Measurements from ENCODE around the gene MOB3B. TPM values are rescaled to one million over a fixed set of nuclear protein-coding genes. Genes with fewer than 3 reads are reported as not detected.

Gene MOB3B
- polyA plus RNA-seq, 2 donors = 2.0 to 2.5 TPM

GRCh38 chr9:27564670-27565069, 35.1 kb upstream of the MOB3B start:
- Histone ChIP-seq H3K27ac (ENCODE audit: low read depth in 2 of 2, low read length in 1 of 2) (no peak overlapping the region), H3K27me3 (ENCODE audit: control insufficient read depth in 1 of 2, insufficient read depth in 2 of 2, low read length in 2 of 2) (no peaks in the 10 kb centered on the region), H3K4me3 (ENCODE audit: low read depth in 1 of 2, low read length in 2 of 2) (no peak overlapping the region), H3K36me3 (ENCODE audit: control insufficient read depth in 2 of 2, insufficient read depth in 2 of 2, low read length in 1 of 2) (no peaks in the 10 kb centered on the region), H3K4me1 (ENCODE audit: control insufficient read depth in 2 of 2, insufficient read depth in 2 of 2, low read length in 1 of 2) (no peaks in the 10 kb centered on the region), H3K9me3 (ENCODE audit: control insufficient read depth in 2 of 2, insufficient read depth in 1 of 2, low read depth in 1 of 2, low read length in 1 of 2) (no peaks in the 10 kb centered on the region)
- WGBS, 2 donors = 84 to 97% methylated on average over 1 of the region's 1 CpG

- Histone ChIP-seq H3K36me3 (ENCODE audit: control insufficient read depth in 2 of 2, insufficient read depth in 2 of 2, low read length in 1 of 2) (no peaks in the 10 kb centered on the region), H3K27ac (ENCODE audit: low read depth in 2 of 2, low read length in 1 of 2) (no peak overlapping the region), H3K27me3 (ENCODE audit: control insufficient read depth in 1 of 2, insufficient read depth in 2 of 2, low read length in 2 of 2) (no peaks in the 10 kb centered on the region), H3K9me3 (ENCODE audit: control insufficient read depth in 2 of 2, insufficient read depth in 1 of 2, low read depth in 1 of 2, low read length in 1 of 2) (no peaks in the 10 kb centered on the region), H3K4me1 (ENCODE audit: control insufficient read depth in 2 of 2, insufficient read depth in 2 of 2, low read length in 1 of 2) (no peaks in the 10 kb centered on the region), H3K4me3 (ENCODE audit: low read depth in 1 of 2, low read length in 2 of 2) (no peak overlapping the region)
- WGBS, 2 donors = 88% methylated on average over 4 of the region's 4 CpGs
These were observed 34.3 kb upstream of the MOB3B start for GRCh38 chr9:27563738-27564430.

DNA sequence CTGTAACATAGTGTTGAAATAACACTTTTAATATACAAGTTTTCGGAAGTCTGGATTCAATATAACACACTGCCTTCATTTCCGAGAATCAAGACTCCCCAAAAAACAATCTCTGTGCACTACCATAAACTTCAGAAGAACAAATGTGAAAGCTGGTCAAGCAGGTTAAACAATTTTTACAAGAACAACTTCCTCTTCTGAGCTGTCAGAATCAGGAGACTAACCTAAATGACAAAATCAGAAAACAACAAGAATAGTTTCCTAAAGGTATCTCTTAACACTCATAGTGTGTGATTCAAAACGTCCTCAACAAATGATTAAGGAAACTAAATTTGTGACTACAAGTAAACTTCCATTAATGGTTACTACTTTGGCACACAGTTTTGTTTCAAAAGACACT, 32.1 kb upstream of the MOB3B start:
- Histone ChIP-seq H3K9me3 (ENCODE audit: control insufficient read depth in 2 of 2, insufficient read depth in 1 of 2, low read depth in 1 of 2, low read length in 1 of 2) (no peaks in the 10 kb centered on the region), H3K4me3 (ENCODE audit: low read depth in 1 of 2, low read length in 2 of 2) (no peak overlapping the region), H3K36me3 (ENCODE audit: control insufficient read depth in 2 of 2, insufficient read depth in 2 of 2, low read length in 1 of 2) (no peaks in the 10 kb centered on the region), H3K4me1 (ENCODE audit: control insufficient read depth in 2 of 2, insufficient read depth in 2 of 2, low read length in 1 of 2) (no peaks in the 10 kb centered on the region), H3K27ac (ENCODE audit: low read depth in 2 of 2, low read length in 1 of 2) (no peak overlapping the region), H3K27me3 (ENCODE audit: control insufficient read depth in 1 of 2, insufficient read depth in 2 of 2, low read length in 2 of 2) (no peaks in the 10 kb centered on the region)
- 64% methylated on average over 3 of the region's 3 CpGs for WGBS, 2 donors

DNA sequence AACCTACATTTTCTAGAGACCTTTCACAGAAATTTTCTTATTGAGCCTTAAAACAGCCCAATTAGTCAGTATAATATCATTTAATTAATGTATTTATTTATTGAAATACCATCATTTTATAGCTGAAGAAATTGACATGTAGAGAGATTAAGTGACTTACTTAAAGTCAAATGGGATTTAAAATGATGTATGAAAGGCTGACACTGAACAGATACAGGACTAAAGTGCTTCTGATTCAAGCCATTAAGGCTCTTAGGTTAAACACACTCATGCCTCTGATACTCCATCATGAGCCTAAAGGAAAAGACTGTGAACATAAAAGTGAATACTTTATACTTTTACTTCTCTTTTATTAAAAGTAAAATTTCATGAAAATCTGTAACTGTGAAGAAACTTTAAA, 30.8 kb upstream of the MOB3B start:
- H3K4me3 ChIP-seq (ENCODE audit: low read depth in 1 of 2, low read length in 2 of 2) = no peak overlapping the region
- H3K4me1 ChIP-seq (ENCODE audit: control insufficient read depth in 2 of 2, insufficient read depth in 2 of 2, low read length in 1 of 2) = no peaks in the 10 kb centered on the region
- H3K27me3 ChIP-seq (ENCODE audit: control insufficient read depth in 1 of 2, insufficient read depth in 2 of 2, low read length in 2 of 2) = no peaks in the 10 kb centered on the region
- H3K27ac ChIP-seq (ENCODE audit: low read depth in 2 of 2, low read length in 1 of 2) = no peak overlapping the region
- no peaks in the 10 kb centered on the region for H3K9me3 ChIP-seq (ENCODE audit: control insufficient read depth in 2 of 2, insufficient read depth in 1 of 2, low read depth in 1 of 2, low read length in 1 of 2)
- H3K36me3 ChIP-seq (ENCODE audit: control insufficient read depth in 2 of 2, insufficient read depth in 2 of 2, low read length in 1 of 2) = peaks cover under 1 to 3% of the 10 kb centered on the region in 2 donors

DNA sequence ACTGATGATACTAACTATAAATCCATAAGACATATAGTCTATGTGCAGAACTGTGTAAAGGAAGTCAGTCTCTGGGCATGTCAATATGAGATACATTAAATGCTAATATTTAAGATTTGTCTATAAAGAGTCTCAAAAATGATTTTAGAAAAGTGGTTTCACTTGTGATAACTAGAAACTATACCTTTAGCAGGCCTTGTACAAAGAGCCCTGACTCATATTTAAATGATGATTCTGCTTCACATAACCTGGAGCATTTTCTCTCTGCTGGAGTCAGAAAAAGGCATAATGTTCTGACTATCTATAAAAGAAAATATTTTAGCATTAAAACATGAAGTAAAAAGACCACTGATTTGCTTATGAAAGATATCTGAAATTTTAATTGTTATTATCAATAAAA, 28.7 kb upstream of the MOB3B start:
- Histone ChIP-seq H3K27me3 (ENCODE audit: control insufficient read depth in 1 of 2, insufficient read depth in 2 of 2, low read length in 2 of 2) (no peaks in the 10 kb centered on the region), H3K27ac (ENCODE audit: low read depth in 2 of 2, low read length in 1 of 2) (no peak overlapping the region), H3K9me3 (ENCODE audit: control insufficient read depth in 2 of 2, insufficient read depth in 1 of 2, low read depth in 1 of 2, low read length in 1 of 2) (no peaks in the 10 kb centered on the region), H3K4me1 (ENCODE audit: control insufficient read depth in 2 of 2, insufficient read depth in 2 of 2, low read length in 1 of 2) (no peaks in the 10 kb centered on the region), H3K4me3 (ENCODE audit: low read depth in 1 of 2, low read length in 2 of 2) (no peak overlapping the region), H3K36me3 (ENCODE audit: control insufficient read depth in 2 of 2, insufficient read depth in 2 of 2, low read length in 1 of 2) (peaks cover 2 to 3% of the 10 kb centered on the region in 2 donors)

- H3K9me3 ChIP-seq (ENCODE audit: control insufficient read depth in 2 of 2, insufficient read depth in 1 of 2, low read depth in 1 of 2, low read length in 1 of 2) = no peaks in the 10 kb centered on the region
These were observed 26.9 kb upstream of the MOB3B start for GRCh38 chr9:27556470-27556869.

GRCh38 chr9:27554712-27555111, 25.1 kb upstream of the MOB3B start:
- Histone ChIP-seq H3K27me3 (ENCODE audit: control insufficient read depth in 1 of 2, insufficient read depth in 2 of 2, low read length in 2 of 2) (no peaks in the 10 kb centered on the region), H3K4me3 (ENCODE audit: low read depth in 1 of 2, low read length in 2 of 2) (no peak overlapping the region), H3K27ac (ENCODE audit: low read depth in 2 of 2, low read length in 1 of 2) (no peak overlapping the region), H3K36me3 (ENCODE audit: control insufficient read depth in 2 of 2, insufficient read depth in 2 of 2, low read length in 1 of 2) (peaks cover 2 to 3% of the 10 kb centered on the region in 2 donors), H3K4me1 (ENCODE audit: control insufficient read depth in 2 of 2, insufficient read depth in 2 of 2, low read length in 1 of 2) (no peaks in the 10 kb centered on the region), H3K9me3 (ENCODE audit: control insufficient read depth in 2 of 2, insufficient read depth in 1 of 2, low read depth in 1 of 2, low read length in 1 of 2) (no peaks in the 10 kb centered on the region)
- WGBS, 2 donors = 96 to 100% methylated on average over 1 of the region's 1 CpG

More at GRCh38 chr9:27556470-27556869, 26.9 kb upstream of the MOB3B start:
- Histone ChIP-seq H3K27ac (ENCODE audit: low read depth in 2 of 2, low read length in 1 of 2) (no peak overlapping the region), H3K27me3 (ENCODE audit: control insufficient read depth in 1 of 2, insufficient read depth in 2 of 2, low read length in 2 of 2) (no peaks in the 10 kb centered on the region), H3K4me1 (ENCODE audit: control insufficient read depth in 2 of 2, insufficient read depth in 2 of 2, low read length in 1 of 2) (no peaks in the 10 kb centered on the region), H3K4me3 (ENCODE audit: low read depth in 1 of 2, low read length in 2 of 2) (no peak overlapping the region), H3K36me3 (ENCODE audit: control insufficient read depth in 2 of 2, insufficient read depth in 2 of 2, low read length in 1 of 2) (peaks cover 2 to 3% of the 10 kb centered on the region in 2 donors)
- 90 to 93% methylated on average over 8 of the region's 8 CpGs for WGBS, 2 donors

GRCh38 chr9:27549196-27549755, 19.7 kb upstream of the MOB3B start:
- Histone ChIP-seq H3K36me3 (ENCODE audit: control insufficient read depth in 2 of 2, insufficient read depth in 2 of 2, low read length in 1 of 2) (no peaks in the 10 kb centered on the region), H3K4me3 (ENCODE audit: low read depth in 1 of 2, low read length in 2 of 2) (no peak overlapping the region), H3K27ac (ENCODE audit: low read depth in 2 of 2, low read length in 1 of 2) (no peak overlapping the region), H3K4me1 (ENCODE audit: control insufficient read depth in 2 of 2, insufficient read depth in 2 of 2, low read length in 1 of 2) (no peaks in the 10 kb centered on the region), H3K27me3 (ENCODE audit: control insufficient read depth in 1 of 2, insufficient read depth in 2 of 2, low read length in 2 of 2) (no peaks in the 10 kb centered on the region), H3K9me3 (ENCODE audit: control insufficient read depth in 2 of 2, insufficient read depth in 1 of 2, low read depth in 1 of 2, low read length in 1 of 2) (no peaks in the 10 kb centered on the region)
- 76 to 77% methylated on average over 4 of the region's 4 CpGs for WGBS, 2 donors

GRCh38 chr9:27548055-27548741, 18.6 kb upstream of the MOB3B start:
- no peak overlapping the region for H3K27ac ChIP-seq (ENCODE audit: low read depth in 2 of 2, low read length in 1 of 2)
- no peaks in the 10 kb centered on the region for H3K27me3 ChIP-seq (ENCODE audit: control insufficient read depth in 1 of 2, insufficient read depth in 2 of 2, low read length in 2 of 2)
- H3K36me3 ChIP-seq (ENCODE audit: control insufficient read depth in 2 of 2, insufficient read depth in 2 of 2, low read length in 1 of 2) = no peaks in the 10 kb centered on the region
- no peaks in the 10 kb centered on the region for H3K4me1 ChIP-seq (ENCODE audit: control insufficient read depth in 2 of 2, insufficient read depth in 2 of 2, low read length in 1 of 2)
- H3K9me3 ChIP-seq (ENCODE audit: control insufficient read depth in 2 of 2, insufficient read depth in 1 of 2, low read depth in 1 of 2, low read length in 1 of 2) = no peaks in the 10 kb centered on the region
- H3K4me3 ChIP-seq (ENCODE audit: low read depth in 1 of 2, low read length in 2 of 2) = no peak overlapping the region
- 42% methylated on average over 10 of the region's 10 CpGs for WGBS, 2 donors

DNA sequence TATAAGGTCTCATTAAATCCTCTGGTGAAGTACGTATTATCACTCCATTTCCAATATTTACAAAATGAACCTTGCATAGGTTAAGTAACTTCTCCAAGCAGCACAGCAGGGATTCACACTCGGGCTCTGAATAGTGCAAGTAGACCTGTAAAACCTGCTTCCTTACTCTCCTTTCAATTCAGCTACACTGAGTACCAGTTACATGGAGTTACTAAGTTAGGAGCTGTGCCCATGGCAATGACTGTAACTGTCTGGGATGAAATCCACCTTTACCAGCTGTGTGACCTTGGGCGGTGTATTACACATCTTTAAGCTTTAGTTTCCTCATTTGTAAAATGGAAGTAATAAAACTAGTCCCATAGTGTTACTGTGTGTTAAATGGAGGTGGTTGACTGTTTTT, 15.9 kb upstream of the MOB3B start:
- Histone ChIP-seq H3K4me3 (ENCODE audit: low read depth in 1 of 2, low read length in 2 of 2) (no peak overlapping the region), H3K27ac (ENCODE audit: low read depth in 2 of 2, low read length in 1 of 2) (no peak overlapping the region), H3K4me1 (ENCODE audit: control insufficient read depth in 2 of 2, insufficient read depth in 2 of 2, low read length in 1 of 2) (no peaks in the 10 kb centered on the region), H3K36me3 (ENCODE audit: control insufficient read depth in 2 of 2, insufficient read depth in 2 of 2, low read length in 1 of 2) (no peaks in the 10 kb centered on the region), H3K27me3 (ENCODE audit: control insufficient read depth in 1 of 2, insufficient read depth in 2 of 2, low read length in 2 of 2) (no peaks in the 10 kb centered on the region), H3K9me3 (ENCODE audit: control insufficient read depth in 2 of 2, insufficient read depth in 1 of 2, low read depth in 1 of 2, low read length in 1 of 2) (no peaks in the 10 kb centered on the region)
- WGBS, 2 donors = 55 to 59% methylated on average over 3 of the region's 3 CpGs
